ENCODE data around the gene NDUFA11. TPM values are rescaled to one million over a fixed set of nuclear protein-coding genes. Genes with fewer than 3 reads are reported as not detected.

The NDUFA11 gene
- total and polyA plus RNA-seq, 2 of the 13 experiments (the other 11 are each of a cell fraction or from before 2014, with no cell fraction given): 286 to 378 TPM

- TF ChIP-seq TFAP4 (IDR thresholded peaks at IDR 0.05; ENCODE audit: borderline replicate concordance, low read depth): peak; percentile 67; the same call in 1 of the 2 replicates
- peak; percentile 70; the same call in 1 of the 2 replicates for TF ChIP-seq YEATS2 (CRISPR knock-in tag; IDR thresholded peaks at IDR 0.05; ENCODE audit: borderline replicate concordance)
- TF ChIP-seq MLLT10 (CRISPR knock-in tag; IDR thresholded peaks at IDR 0.05): no peak
- peak; percentile 67 for TF ChIP-seq MED8 (CRISPR knock-in tag; IDR thresholded peaks at IDR 0.05; ENCODE audit: insufficient replicate concordance)
- peak; percentile 83 for TF ChIP-seq ZNF574 (CRISPR knock-in tag; IDR thresholded peaks at IDR 0.05)
- TF ChIP-seq ZSCAN29 (CRISPR knock-in tag; conservative IDR thresholded peaks at IDR 0.05): 0 out of 2 replicates have a peak, but pooled peaks have one; percentile 34
- TF ChIP-seq ZEB1 (IDR thresholded peaks at IDR 0.05; ENCODE audit: insufficient replicate concordance, low read depth): peak; percentile 97
- TF ChIP-seq PRPF4 (IDR thresholded peaks at IDR 0.05; ENCODE audit: low read depth, low read length, poor library complexity, severe bottlenecking): no peak
- TF ChIP-seq SRSF9 (IDR thresholded peaks at IDR 0.05; ENCODE audit: borderline replicate concordance, insufficient read depth, low read depth, low read length, poor library complexity, severe bottlenecking): no peak
- TF ChIP-seq ZNF562 (CRISPR knock-in tag; IDR thresholded peaks at IDR 0.05; ENCODE audit: borderline replicate concordance): no peak
- peak; percentile 98 for TF ChIP-seq ZBTB4 (CRISPR knock-in tag; IDR thresholded peaks at IDR 0.05; ENCODE audit: borderline replicate concordance)
- no peak for TF ChIP-seq SNAI1 (CRISPR knock-in tag; IDR thresholded peaks at IDR 0.05; ENCODE audit: borderline replicate concordance)
- TF ChIP-seq NRL (CRISPR knock-in tag; IDR thresholded peaks at IDR 0.05; ENCODE audit: borderline replicate concordance): no peak
- peak; percentile 55; the same call in 1 of the 2 replicates for TF ChIP-seq YEATS4 (CRISPR knock-in tag; IDR thresholded peaks at IDR 0.05; ENCODE audit: borderline replicate concordance)
- TF ChIP-seq ARNTL (CRISPR knock-in tag; IDR thresholded peaks at IDR 0.05): peak; percentile 89
- TF ChIP-seq E2F5 (CRISPR knock-in tag; conservative IDR thresholded peaks at IDR 0.05): no peak
- TF ChIP-seq ZBTB42 (CRISPR knock-in tag; IDR thresholded peaks at IDR 0.05): no peak
Measured at GRCh38 chr19:5870986-5871394, 32.6 kb downstream of the NDUFA11 start (continued).
